Tongue (tissue), 2 donors: ENCODE measurements around the gene RPL31. TPM values are rescaled to one million over a fixed set of nuclear protein-coding genes. Genes with fewer than 3 reads are reported as not detected.

Experiments used
- DNase-seq: peaks from one replicate; pipeline ENCODE4 v3.0.0-alpha.2; 2015
- total RNA-seq: library from RNA; depleted of rRNA; stranded (reverse); fragments of >200 nt; gene quantifications from one replicate; pipeline ENCODE4 v1.2.3, GENCODE V29; 2014

RPL31 gene
- 1,430 TPM for total RNA-seq

GRCh38 chr2:101001691-101002561 lies at the start of gene RPL31:
Gene RPL31, plus strand, starts transcription at chr2:101002289. Its CDS starts 413 bp downstream, at chr2:101002702.
- DNase-seq, result peak; percentile 99

GRCh38 chr2:100952512-100952911 lies 49.6 kb upstream of the RPL31 start:
- no peak for DNase-seq

- DNase-seq, result no peak
Observed at GRCh38 chr2:100953406-100954043, 48.6 kb upstream of the RPL31 start.

- no peak for DNase-seq
Observed at GRCh38 chr2:100954044-100954420, 48.1 kb upstream of the RPL31 start.

GRCh38 chr2:100955226-100955625 lies 46.9 kb upstream of the RPL31 start:
- DNase-seq, result no peak

- no peak for DNase-seq
Observed at GRCh38 chr2:100956081-100956480, 46.0 kb upstream of the RPL31 start.

GRCh38 chr2:100957996-100958653 lies 44.0 kb upstream of the RPL31 start:
- peak; percentile 47 for DNase-seq

- no peak for DNase-seq
Observed at GRCh38 chr2:100959225-100959880, 42.7 kb upstream of the RPL31 start.

- no peak for DNase-seq
Observed at GRCh38 chr2:100960688-100961087, 41.4 kb upstream of the RPL31 start.

- no peak for DNase-seq
Observed at GRCh38 chr2:100962366-100963025, 39.6 kb upstream of the RPL31 start.

GRCh38 chr2:100963026-100963375 lies 39.1 kb upstream of the RPL31 start:
- no peak for DNase-seq

GRCh38 chr2:100964222-100964621 lies 37.9 kb upstream of the RPL31 start:
- no peak for DNase-seq

- peak; percentile 38 for DNase-seq
Observed at GRCh38 chr2:100964681-100965169, 37.4 kb upstream of the RPL31 start.

GRCh38 chr2:100965596-100965995 lies 36.5 kb upstream of the RPL31 start:
- DNase-seq, result no peak

- no peak for DNase-seq
Observed at GRCh38 chr2:100967716-100968115, 34.4 kb upstream of the RPL31 start.

GRCh38 chr2:100968146-100969145 lies 33.6 kb upstream of the RPL31 start:
- no peak for DNase-seq

GRCh38 chr2:100969998-100970397 lies 32.1 kb upstream of the RPL31 start:
- DNase-seq, result no peak

GRCh38 chr2:100971221-100971620 lies 30.9 kb upstream of the RPL31 start:
- DNase-seq, result no peak

- peak; percentile 85 for DNase-seq
Observed at GRCh38 chr2:100972452-100972851, 29.6 kb upstream of the RPL31 start.

- no peak for DNase-seq
Observed at GRCh38 chr2:100974712-100975520, 27.2 kb upstream of the RPL31 start.
